HepG2 (cell line): ENCODE data around the gene ZNF281. TPM values are rescaled to one million over a fixed set of nuclear protein-coding genes. Genes with fewer than 3 reads are reported as not detected.

Experiments used
- ARID5B ChIP-seq: IDR thresholded peaks from 2 replicates; pipeline ENCODE4 v1.4.0; 2020; ENCODE audit warnings: mild to moderate bottlenecking, missing genetic modification reagents
- CBX5 ChIP-seq: sonication (generic); formaldehyde crosslinking; IDR thresholded peaks from 2 replicates; pipeline ENCODE4 v1.4.0; 2020; ENCODE audit warnings: missing genetic modification reagents, borderline replicate concordance
- CEBPG ChIP-seq: IDR thresholded peaks from 2 replicates; pipeline ENCODE4 v1.6.1; 2016
- EP300 ChIP-seq, 3 experiments: sonication (generic) in 1 of 3; formaldehyde crosslinking in 1 of 3; IDR thresholded peaks; 2 replicates each; pipeline versions ENCODE4 v1.5.1 to v1.6.1; 2011 to 2020; ENCODE audit warnings: low read depth in 2 of 3, low read length in 2 of 3, borderline replicate concordance in 1 of 3, improper control_type of control experiment in 1 of 3, mild to moderate bottlenecking in 1 of 3, missing genetic modification reagents in 1 of 3, moderate library complexity in 1 of 3
- FOSL2 ChIP-seq: sonication (generic); formaldehyde crosslinking; IDR thresholded peaks from 2 replicates; pipeline ENCODE4 v1.4.0; 2020; ENCODE audit warnings: missing genetic modification reagents
- HCFC1 ChIP-seq: fragments of 150-350 bp; IDR thresholded peaks from 2 replicates; pipeline ENCODE4 v1.6.1; 2014; ENCODE audit warnings: low read depth, low read length
- HNF4A ChIP-seq: sonication (generic); formaldehyde crosslinking; IDR thresholded peaks from 2 replicates; pipeline ENCODE4 v1.4.0; 2020; ENCODE audit warnings: missing genetic modification reagents
- MAFF ChIP-seq: IDR thresholded peaks from 2 replicates; pipeline ENCODE4 v1.6.1; 2011; ENCODE audit warnings: low read depth, low read length, improper control_type of control experiment
- NFE2L2 ChIP-seq: fragments of 150-350 bp; IDR thresholded peaks from 2 replicates; pipeline ENCODE4 v1.6.1; 2014; ENCODE audit warnings: low read length
- NR2C2 ChIP-seq: sonication (generic); formaldehyde crosslinking; IDR thresholded peaks from 2 replicates; pipeline ENCODE4 v1.4.0; 2020; ENCODE audit warnings: missing genetic modification reagents, mild to moderate bottlenecking, moderate library complexity, borderline replicate concordance
- NR2F1 ChIP-seq, 2 experiments: fragments of 450-650 bp in 1 of 2; formaldehyde crosslinking in 1 of 2; IDR thresholded peaks; 2 replicates each; pipeline versions ENCODE4 v1.5.0 to v1.6.1; 2016 to 2020; ENCODE audit warnings: mild to moderate bottlenecking in 1 of 2, missing compliant biosample characterization in 1 of 2, missing genetic modification reagents in 1 of 2, moderate library complexity in 1 of 2
- NR2F6 ChIP-seq, 2 experiments: IDR thresholded peaks; 2 replicates each; pipeline ENCODE4 v1.6.1; 2016; ENCODE audit warnings: antibody characterized with exemption in 1 of 2, mild to moderate bottlenecking in 1 of 2
- POGZ ChIP-seq: sonication (generic); formaldehyde crosslinking; IDR thresholded peaks from 2 replicates; pipeline ENCODE4 v1.4.0; 2020; ENCODE audit warnings: mild to moderate bottlenecking, missing genetic modification reagents
- RXRB ChIP-seq: IDR thresholded peaks from 2 replicates; pipeline ENCODE4 v1.6.1; 2016; ENCODE audit warnings: borderline replicate concordance, missing genetic modification reagents, missing compliant biosample characterization
- ZBTB10 ChIP-seq: sonication (generic); formaldehyde crosslinking; IDR thresholded peaks from 2 replicates; pipeline ENCODE4 v1.4.0; 2020; ENCODE audit warnings: missing genetic modification reagents, borderline replicate concordance
- ZMYM3 ChIP-seq: sonication (generic); formaldehyde crosslinking; IDR thresholded peaks from 2 replicates; pipeline ENCODE4 v1.5.1; 2020; ENCODE audit warnings: mild to moderate bottlenecking, missing genetic modification reagents
- ZNF644 ChIP-seq: IDR thresholded peaks from 2 replicates; pipeline ENCODE4 v1.6.1; 2016; ENCODE audit warnings: low read depth
- polyA plus RNA-seq, 8 experiments: library from polyadenylated mRNA; depleted of rRNA in 3 of 8; stranded (reverse) in 7 of 8; unstranded in 1 of 8; fragments of >200 nt; fragmentation: Illumina TruSeq in 4 of 8; extraction: Trizol in 4 of 8; gene quantifications; 2 replicates each; pipeline versions ENCODE4 v1.2.1 to v1.2.3, GENCODE V29; 2011 to 2016; ENCODE audit warnings: low read depth in 4 of 8, missing spikeins in 1 of 8, mixed read lengths in 1 of 8; ENCODE audit not compliant: insufficient read depth in 1 of 8
- total RNA-seq, 5 experiments: library from RNA; depleted of rRNA; stranded (reverse); fragments of >200 nt; fragmentation: Illumina TruSeq; extraction: Trizol; gene quantifications; 2 replicates each; pipeline ENCODE4 v1.2.3, GENCODE V29; 2016; ENCODE audit warnings: low read depth in 1 of 5
- TF ChIP-seq, protein P1 (sequence below): sonication (generic); formaldehyde crosslinking; IDR thresholded peaks from 2 replicates; pipeline ENCODE4 v1.4.0; 2020; ENCODE audit warnings: missing genetic modification reagents, mild to moderate bottlenecking, borderline replicate concordance
- TF ChIP-seq, protein P2 (sequence below): IDR thresholded peaks from 2 replicates; pipeline ENCODE4 v1.6.1; 2016; ENCODE audit warnings: low read depth, borderline replicate concordance

The ZNF281 gene
- total and polyA plus RNA-seq, 2 of the 13 experiments (the other 11 are each of a cell fraction or from before 2014, with no cell fraction given) = 7.7 to 20.6 TPM

GRCh38 chr1:200429221-200429751 lies 19.4 kb upstream of the ZNF281 start (continued):
- no peak for TF ChIP-seq ZBTB10
- TF ChIP-seq FOSL2 (CRISPR knock-in tag) = peak; percentile 75
- peak; percentile 91 to 93 for TF ChIP-seq NR2F1 (CRISPR knock-in tag; IDR thresholded peaks at IDR 0.05)
- TF ChIP-seq RXRB (CRISPR knock-in tag) = peak; percentile 39; the same call in 1 of the 2 replicates
- TF ChIP-seq MAFF = no peak
- TF ChIP-seq, protein P1, sequence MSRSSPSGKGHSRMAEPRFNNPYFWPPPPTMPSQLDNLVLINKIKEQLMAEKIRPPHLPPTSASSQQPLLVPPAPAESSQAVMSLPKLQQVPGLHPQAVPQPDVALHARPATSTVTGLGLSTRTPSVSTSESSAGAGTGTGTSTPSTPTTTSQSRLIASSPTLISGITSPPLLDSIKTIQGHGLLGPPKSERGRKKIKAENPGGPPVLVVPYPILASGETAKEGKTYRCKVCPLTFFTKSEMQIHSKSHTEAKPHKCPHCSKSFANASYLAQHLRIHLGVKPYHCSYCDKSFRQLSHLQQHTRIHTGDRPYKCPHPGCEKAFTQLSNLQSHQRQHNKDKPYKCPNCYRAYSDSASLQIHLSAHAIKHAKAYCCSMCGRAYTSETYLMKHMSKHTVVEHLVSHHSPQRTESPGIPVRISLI (CRISPR knock-in tag) = peak; percentile 72
- TF ChIP-seq POGZ = 0 out of 2 replicates have a peak, but pooled peaks have one; percentile 29
- peak; percentile 72 for TF ChIP-seq ARID5B (CRISPR knock-in tag)
- TF ChIP-seq EP300 (IDR thresholded peaks at IDR 0.05; ENCODE audit: low read depth in 2 of 2, low read length in 2 of 2) = peak in 1 of 2 experiments; percentile 81; a peak in 2 of 4 replicates
- TF ChIP-seq EP300 (CRISPR knock-in tag; IDR thresholded peaks at IDR 0.05; ENCODE audit: borderline replicate concordance) = 0 out of 2 replicates have a peak, but pooled peaks have one; percentile 31
- TF ChIP-seq ZNF644 = peak; percentile 36; the same call in 1 of the 2 replicates
- TF ChIP-seq NR2C2 (CRISPR knock-in tag) = peak; percentile 48; the same call in 1 of the 2 replicates
- TF ChIP-seq NFE2L2 = peak; percentile 47; the same call in 1 of the 2 replicates
- peak; percentile 51; the same call in 1 of the 2 replicates for TF ChIP-seq ZMYM3 (CRISPR knock-in tag)
- TF ChIP-seq, protein P2, sequence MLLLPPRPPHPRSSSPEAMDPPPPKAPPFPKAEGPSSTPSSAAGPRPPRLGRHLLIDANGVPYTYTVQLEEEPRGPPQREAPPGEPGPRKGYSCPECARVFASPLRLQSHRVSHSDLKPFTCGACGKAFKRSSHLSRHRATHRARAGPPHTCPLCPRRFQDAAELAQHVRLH (CRISPR knock-in tag) = 0 out of 2 replicates have a peak, but pooled peaks have one; percentile 34
- no peak for TF ChIP-seq HCFC1
- peak; percentile 50 for TF ChIP-seq HNF4A (CRISPR knock-in tag)
- 0 out of 2 replicates have a peak, but pooled peaks have one; percentile 26 for TF ChIP-seq CEBPG
- 0 out of 2 replicates have a peak, but pooled peaks have one; percentile 38 for TF ChIP-seq CBX5
- peak; percentile 90 for TF ChIP-seq NR2F6 (IDR thresholded peaks at IDR 0.05)
- TF ChIP-seq NR2F6 (CRISPR knock-in tag; IDR thresholded peaks at IDR 0.05) = peak; percentile 97
